ENCODE results near the gene KLF6. TPM values are rescaled to one million over a fixed set of nuclear protein-coding genes. Genes with fewer than 3 reads are reported as not detected.

KLF6 gene
- total RNA-seq, 1 donor from 2014 or later = 474 TPM

- no peak for DNase-seq (ENCODE audit: low spot score)
Observed at GRCh38 chr10:3775696-3776551, 9.1 kb downstream of the KLF6 start.

GRCh38 chr10:3774814-3775695, 10.0 kb downstream of the KLF6 start:
- no peak for DNase-seq (ENCODE audit: low spot score)

- DNase-seq (ENCODE audit: low spot score) = no peak
Observed at GRCh38 chr10:3774018-3774813, 10.8 kb downstream of the KLF6 start.

GRCh38 chr10:3773460-3774017, 11.5 kb downstream of the KLF6 start:
- no peak for DNase-seq (ENCODE audit: low spot score)

GRCh38 chr10:3772361-3773171, 12.4 kb downstream of the KLF6 start:
- DNase-seq (ENCODE audit: low spot score) = no peak

- no peak for DNase-seq (ENCODE audit: low spot score)
Observed at GRCh38 chr10:3770611-3771110, 14.3 kb downstream of the KLF6 start.

- DNase-seq (ENCODE audit: low spot score) = no peak
Observed at GRCh38 chr10:3769556-3769955, 15.5 kb downstream of the KLF6 start.

GRCh38 chr10:3766046-3766756, 18.8 kb downstream of the KLF6 start:
- no peak for DNase-seq (ENCODE audit: low spot score)

- DNase-seq (ENCODE audit: low spot score) = no peak
Observed at GRCh38 chr10:3765146-3765545, 19.9 kb downstream of the KLF6 start.

- no peak for DNase-seq (ENCODE audit: low spot score)
Observed at GRCh38 chr10:3764626-3765112, 20.3 kb downstream of the KLF6 start.

- DNase-seq (ENCODE audit: low spot score) = no peak
Observed at GRCh38 chr10:3763852-3764625, 21.0 kb downstream of the KLF6 start.

GRCh38 chr10:3763035-3763456, 22.0 kb downstream of the KLF6 start:
- no peak for DNase-seq (ENCODE audit: low spot score)

GRCh38 chr10:3762309-3762708, 22.7 kb downstream of the KLF6 start:
- DNase-seq (ENCODE audit: low spot score) = no peak

GRCh38 chr10:3761904-3762303, 23.1 kb downstream of the KLF6 start:
- DNase-seq (ENCODE audit: low spot score) = no peak

GRCh38 chr10:3761021-3761686, 23.9 kb downstream of the KLF6 start:
- DNase-seq (ENCODE audit: low spot score) = no peak

- DNase-seq (ENCODE audit: low spot score) = no peak
Observed at GRCh38 chr10:3760083-3760482, 24.9 kb downstream of the KLF6 start.

- DNase-seq (ENCODE audit: low spot score) = no peak
Observed at GRCh38 chr10:3759397-3759796, 25.6 kb downstream of the KLF6 start.

GRCh38 chr10:3758491-3758970, 26.5 kb downstream of the KLF6 start:
- no peak for DNase-seq (ENCODE audit: low spot score)
